A673 (cell line): ENCODE results near the gene CD19. TPM values are rescaled to one million over a fixed set of nuclear protein-coding genes. Genes with fewer than 3 reads are reported as not detected.

Experiments
- BruUV-seq: library from RNA; stranded (reverse); fragments of 400-500 nt; replicated peaks from 2 replicates; lab custom pipeline; 2021; lab: Mats Ljungman, UMichigan
- CTCF ChIA-PET: fragments of 300-600 bp; sonication (Branson Sonifier 250); formaldehyde crosslinking; loops from one replicate; lab custom pipeline; 2022; ENCODE audit warnings: antibody characterized with exemption; lab: Charles Lee
- POLR2A ChIA-PET: fragments of 300-600 bp; sonication (Branson Sonifier 250); formaldehyde crosslinking; loops from one replicate; lab custom pipeline; 2022; ENCODE audit warnings: antibody characterized with exemption; ENCODE audit not compliant: low non-redundant PET; lab: Charles Lee
- DNase-seq: peaks from one replicate; pipeline ENCODE4 v3.0.0-alpha.2; 2015; ENCODE audit warnings: low spot score
- H3K27ac ChIP-seq: fragments of 200-600 bp; sonication (generic); 2 replicates; pipeline ENCODE4 v1.5.1; 2016; ENCODE audit warnings: mixed run types, low read depth, mild to moderate bottlenecking, mixed read lengths, antibody characterized with exemption, low read length; ENCODE audit not compliant: poor library complexity, severe bottlenecking
- H3K27me3 ChIP-seq: fragments of 200-600 bp; sonication (generic); replicated peaks from 2 replicates; pipeline ENCODE4 v1.6.1; 2017; ENCODE audit warnings: mixed run types, low read depth, mild to moderate bottlenecking, mixed read lengths, antibody characterized with exemption, low read length; ENCODE audit not compliant: insufficient read depth, poor library complexity
- H3K36me3 ChIP-seq: fragments of 200-600 bp; sonication (generic); 2 replicates; pipeline ENCODE4 v1.6.1; 2016; ENCODE audit warnings: mixed run types, mild to moderate bottlenecking, mixed read lengths, antibody characterized with exemption, low read length; ENCODE audit not compliant: insufficient read depth, poor library complexity, severe bottlenecking
- H3K4me1 ChIP-seq: fragments of 200-600 bp; sonication (generic); 2 replicates; pipeline ENCODE4 v1.6.1; 2017; ENCODE audit warnings: mixed run types, mild to moderate bottlenecking, mixed read lengths, antibody characterized with exemption, low read length; ENCODE audit not compliant: insufficient read depth, poor library complexity, severe bottlenecking
- H3K4me3 ChIP-seq: fragments of 200-600 bp; sonication (generic); 2 replicates; pipeline ENCODE4 v1.5.1; 2016; ENCODE audit warnings: low read depth, mixed run types, mild to moderate bottlenecking, mixed read lengths, low read length; ENCODE audit not compliant: poor library complexity, severe bottlenecking
- H3K9me3 ChIP-seq: fragments of 200-600 bp; sonication (generic); 2 replicates; pipeline ENCODE4 v1.6.1; 2016; ENCODE audit warnings: mixed run types, low read depth, mild to moderate bottlenecking, mixed read lengths, antibody characterized with exemption, low read length; ENCODE audit not compliant: poor library complexity, severe bottlenecking
- EZH2 ChIP-seq: fragments of 200-600 bp; sonication (generic); IDR thresholded peaks from 2 replicates; pipeline ENCODE4 v1.6.1; 2017; ENCODE audit warnings: borderline replicate concordance, low read depth, mild to moderate bottlenecking, mixed read lengths, antibody characterized with exemption, low read length; ENCODE audit not compliant: poor library complexity, severe bottlenecking
- intact Hi-C: fragments of 100-400 bp; cut with micrococcal nuclease; formaldehyde crosslinking; loops from one replicate; pipeline ENCODE4 v1.10.0; 2022; ENCODE audit not compliant: unreplicated experiment
- total RNA-seq: library from RNA; stranded (reverse); gene quantifications from 2 replicates; pipeline ENCODE4 v1.2.3, GENCODE V29; 2021
- TF ChIP-seq, protein P1 (sequence below): fragments of 300-800, 200-600 bp; sonication (generic); conservative IDR thresholded peaks from 2 replicates; pipeline ENCODE4 v1.5.1; 2017; ENCODE audit warnings: low read depth, mild to moderate bottlenecking, antibody characterized with exemption, low read length, moderate library complexity, mixed read lengths

The CD19 gene
- total RNA-seq, 1 experiment from 2014 or later = not detected

DNA sequence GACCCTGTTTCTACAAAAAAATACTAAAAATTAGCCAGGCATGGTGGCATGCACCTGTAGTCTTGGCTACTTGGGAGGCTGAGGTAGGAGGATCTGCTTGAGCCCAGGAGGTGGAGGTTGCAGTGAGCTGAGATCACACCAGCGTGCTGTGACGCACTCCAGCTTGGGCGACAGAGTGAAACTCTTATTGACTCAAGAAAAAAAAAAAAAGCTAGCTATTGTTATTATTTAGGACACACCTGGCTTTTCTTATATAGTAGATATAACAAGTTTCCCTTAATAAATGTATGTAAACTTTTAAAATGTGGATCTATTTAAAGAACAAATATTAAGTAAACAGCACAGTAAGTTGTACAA lies 8.6 kb upstream of the CD19 start:
- ChIA-PET POLR2A (no interaction called here), CTCF (no interaction called here)
- TF ChIP-seq, protein P1, sequence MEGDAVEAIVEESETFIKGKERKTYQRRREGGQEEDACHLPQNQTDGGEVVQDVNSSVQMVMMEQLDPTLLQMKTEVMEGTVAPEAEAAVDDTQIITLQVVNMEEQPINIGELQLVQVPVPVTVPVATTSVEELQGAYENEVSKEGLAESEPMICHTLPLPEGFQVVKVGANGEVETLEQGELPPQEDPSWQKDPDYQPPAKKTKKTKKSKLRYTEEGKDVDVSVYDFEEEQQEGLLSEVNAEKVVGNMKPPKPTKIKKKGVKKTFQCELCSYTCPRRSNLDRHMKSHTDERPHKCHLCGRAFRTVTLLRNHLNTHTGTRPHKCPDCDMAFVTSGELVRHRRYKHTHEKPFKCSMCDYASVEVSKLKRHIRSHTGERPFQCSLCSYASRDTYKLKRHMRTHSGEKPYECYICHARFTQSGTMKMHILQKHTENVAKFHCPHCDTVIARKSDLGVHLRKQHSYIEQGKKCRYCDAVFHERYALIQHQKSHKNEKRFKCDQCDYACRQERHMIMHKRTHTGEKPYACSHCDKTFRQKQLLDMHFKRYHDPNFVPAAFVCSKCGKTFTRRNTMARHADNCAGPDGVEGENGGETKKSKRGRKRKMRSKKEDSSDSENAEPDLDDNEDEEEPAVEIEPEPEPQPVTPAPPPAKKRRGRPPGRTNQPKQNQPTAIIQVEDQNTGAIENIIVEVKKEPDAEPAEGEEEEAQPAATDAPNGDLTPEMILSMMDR = no peak
- TF ChIP-seq EZH2 = no peak
- no peak overlapping the region for H3K4me3 ChIP-seq
- no peaks in the 10 kb centered on the region for H3K9me3 ChIP-seq
- H3K4me1 ChIP-seq = no peaks in the 10 kb centered on the region
- no peaks in the 10 kb centered on the region for H3K36me3 ChIP-seq
- H3K27me3 ChIP-seq = no peaks in the 10 kb centered on the region
- intact Hi-C loops = loop anchor here (10.0 kb wide), 1 partner anchor 48 kb away; the partner anchor contains the start of gene ATP2A1
- no peak overlapping the region for H3K27ac ChIP-seq
- no peak for DNase-seq
- TSS peak; percentile 23 for BruUV-seq

DNA sequence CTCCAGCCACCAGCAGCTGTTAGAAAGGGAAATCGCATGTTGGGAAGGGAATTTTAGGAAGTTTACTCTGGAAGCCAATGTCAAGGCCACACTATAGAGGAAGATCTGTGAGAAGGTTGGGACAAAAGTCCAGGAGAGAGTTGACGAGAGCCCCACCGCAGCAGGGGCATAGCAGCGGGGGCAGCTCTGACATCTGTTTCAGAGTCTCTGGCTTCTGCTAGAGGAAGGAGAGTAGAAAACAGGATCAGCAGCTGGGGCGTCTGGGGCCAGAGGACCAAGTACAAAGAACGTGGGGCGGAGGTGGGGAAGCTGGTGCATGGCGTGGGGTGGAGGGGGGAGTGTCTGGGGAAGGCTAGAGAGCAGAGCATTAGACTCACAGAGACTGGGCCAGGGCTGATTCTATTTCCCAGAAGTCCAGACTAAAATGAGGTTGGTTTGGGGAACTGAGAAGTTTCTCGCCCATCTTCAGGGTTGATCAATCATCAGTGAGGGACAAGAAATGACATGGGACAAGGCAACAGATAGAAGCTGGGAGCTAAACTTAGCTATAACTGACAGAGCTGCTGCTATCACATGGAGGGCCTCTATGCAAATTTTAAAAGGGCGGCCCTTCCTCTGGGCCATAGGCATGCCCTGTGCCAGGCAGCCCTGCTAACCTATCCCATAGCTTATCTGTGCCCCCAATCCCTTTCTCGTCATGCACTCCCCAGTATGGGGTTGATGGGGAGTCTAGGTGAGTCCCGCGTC lies 7.9 kb upstream of the CD19 start:
- peak overlapping the region; percentile 96 for H3K4me3 ChIP-seq

DNA sequence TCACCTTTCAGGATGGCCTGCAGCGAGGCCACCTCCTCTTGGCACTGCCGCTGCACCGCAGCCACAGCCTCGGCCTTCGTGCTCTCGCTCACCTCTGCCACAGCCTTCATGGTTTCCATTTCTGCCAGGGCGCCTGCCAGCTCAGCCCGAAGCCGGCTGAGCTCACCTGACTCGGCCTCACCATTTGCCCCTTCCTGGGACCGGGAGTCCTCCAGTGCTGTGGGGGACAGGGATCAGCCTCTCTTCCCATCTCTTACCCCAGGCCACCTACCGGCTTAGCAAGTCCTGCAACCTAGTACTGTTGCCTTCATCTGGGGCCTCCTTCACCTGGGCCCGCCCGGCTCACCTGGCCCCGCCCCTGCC lies 7.4 kb upstream of the CD19 start:
- Histone ChIP-seq H3K27me3 (no peaks in the 10 kb centered on the region), H3K36me3 (no peaks in the 10 kb centered on the region), H3K9me3 (no peaks in the 10 kb centered on the region), H3K4me1 (no peaks in the 10 kb centered on the region), H3K4me3 (peak overlapping the region; percentile 96), H3K27ac (no peak overlapping the region)
- ChIA-PET CTCF (no interaction called here), POLR2A (no interaction called here)
- no peak for DNase-seq
- no TSS peak for BruUV-seq
- intact Hi-C loops = loop anchor here (10.0 kb wide), 1 partner anchor 50 kb away; the partner anchor contains the start of gene ATP2A1
- no peak for TF ChIP-seq EZH2
- TF ChIP-seq, protein P1 = no peak

More for the DNA sequence above, 7.9 kb upstream of the CD19 start:
- intact Hi-C loops = loop anchor here (10.0 kb wide), 1 partner anchor 49 kb away; the partner anchor contains the start of gene ATP2A1
- Histone ChIP-seq H3K36me3 (no peaks in the 10 kb centered on the region), H3K27me3 (no peaks in the 10 kb centered on the region), H3K27ac (no peak overlapping the region), H3K4me1 (no peaks in the 10 kb centered on the region), H3K9me3 (no peaks in the 10 kb centered on the region)
- ChIA-PET CTCF (no interaction called here), POLR2A (no interaction called here)
- DNase-seq = no peak
- no TSS peak for BruUV-seq
- TF ChIP-seq, protein P1 = no peak
- no peak for TF ChIP-seq EZH2
